HEK293 (cell line): ENCODE data around the gene ADCYAP1R1.

ENCODE experiments used
- ATF2 ChIP-seq: fragments of 450-650 bp; formaldehyde crosslinking; IDR thresholded peaks from 2 replicates; pipeline ENCODE4 v1.5.1; 2016; ENCODE audit warnings: missing biosample characterization, missing genetic modification characterization, low read depth
- CTCF ChIP-seq: fragments of 450-650 bp; formaldehyde crosslinking; IDR thresholded peaks from 2 replicates; pipeline ENCODE4 v1.5.1; 2016; ENCODE audit warnings: missing biosample characterization, missing genetic modification characterization
- HOXA7 ChIP-seq: sonication (generic); formaldehyde crosslinking; IDR thresholded peaks from 2 replicates; pipeline ENCODE4 v1.8.1; 2022; ENCODE audit warnings: missing genetic modification reagents, borderline replicate concordance
- MYNN ChIP-seq: fragments of 450-650 bp; formaldehyde crosslinking; IDR thresholded peaks from 2 replicates; pipeline ENCODE4 v1.5.1; 2016; ENCODE audit warnings: missing biosample characterization, missing genetic modification characterization, borderline replicate concordance
- TCF7L2 ChIP-seq: IDR thresholded peaks from 2 replicates; pipeline ENCODE4 v1.6.1; 2011; ENCODE audit warnings: low read depth, mild to moderate bottlenecking, inconsistent platforms, low read length, moderate library complexity, borderline replicate concordance
- YY2 ChIP-seq: fragments of 450-650 bp; formaldehyde crosslinking; IDR thresholded peaks from 2 replicates; pipeline ENCODE4 v1.5.1; 2016; ENCODE audit warnings: missing biosample characterization, missing genetic modification characterization
- ZBTB7A ChIP-seq: fragments of 450-650 bp; formaldehyde crosslinking; IDR thresholded peaks from 2 replicates; pipeline ENCODE4 v1.5.1; 2016; ENCODE audit warnings: low read depth, missing biosample characterization, missing genetic modification characterization
- ZNF18 ChIP-seq: fragments of 450-650 bp; formaldehyde crosslinking; IDR thresholded peaks from 2 replicates; pipeline ENCODE4 v1.5.1; 2016; ENCODE audit warnings: missing biosample characterization, missing genetic modification characterization
- ZNF274 ChIP-seq, 2 experiments: fragments of 200-500 bp in 1 of 2; fragments of 450-650 bp in 1 of 2; sonication (Bioruptor generic) in 1 of 2; formaldehyde crosslinking in 1 of 2; IDR thresholded peaks; 2 replicates each; pipeline versions ENCODE4 v1.5.1 to v1.6.1; 2014 to 2016; ENCODE audit warnings: borderline replicate concordance in 1 of 2, inconsistent platforms in 1 of 2, low read length in 1 of 2, missing biosample characterization in 1 of 2, missing genetic modification characterization in 1 of 2
- ZNF473 ChIP-seq: fragments of 450-650 bp; formaldehyde crosslinking; IDR thresholded peaks from 2 replicates; pipeline ENCODE4 v1.5.1; 2017; ENCODE audit warnings: missing biosample characterization, missing genetic modification characterization
- ZNF580 ChIP-seq: fragments of 450-650 bp; formaldehyde crosslinking; IDR thresholded peaks from 2 replicates; pipeline ENCODE4 v1.5.1; 2016; ENCODE audit warnings: missing biosample characterization, missing genetic modification characterization
- ZNF830 ChIP-seq: fragments of 450-650 bp; IDR thresholded peaks from 2 replicates; pipeline ENCODE4 v1.5.0; 2018; ENCODE audit warnings: missing biosample characterization, missing genetic modification characterization, low read depth, mild to moderate bottlenecking, moderate library complexity
- ZSCAN18 ChIP-seq: fragments of 450-650 bp; formaldehyde crosslinking; IDR thresholded peaks from 2 replicates; pipeline ENCODE4 v1.5.1; 2016; ENCODE audit warnings: missing biosample characterization, missing genetic modification characterization

- TF ChIP-seq HOXA7 (no peak), MYNN (no peak), CTCF (tag by site-specific recombination) (no peak), ZNF274 (IDR thresholded peaks at IDR 0.05; ENCODE audit: low read length) (no peak), ZNF274 (tag by site-specific recombination; IDR thresholded peaks at IDR 0.05; ENCODE audit: borderline replicate concordance) (no peak), ZBTB7A (tag by site-specific recombination) (no peak), ZNF830 (tag by site-specific recombination) (no peak), ZNF18 (tag by site-specific recombination) (no peak), ATF2 (no peak), TCF7L2 (no peak), ZSCAN18 (no peak), YY2 (tag by site-specific recombination) (no peak), ZNF473 (tag by site-specific recombination) (no peak), ZNF580 (tag by site-specific recombination) (no peak)
Measured at GRCh38 chr7:31110331-31111108, 58.4 kb downstream of the ADCYAP1R1 start.
